Cardiac fibroblast (primary cell): ENCODE data around the gene DNAJB4.

Experiments
- DNase-seq, 2 donors: peaks; one replicate each; pipeline versions ENCODE4 v3.0.0 to v3.0.0-alpha.2; 2010; ENCODE audit warnings: low read depth in 2 of 2
- H3K4me3 ChIP-seq, 2 donors: replicated peaks in 1 of 2; 1 replicate in 1 of 2; 2 replicates in 1 of 2; pipeline ENCODE4 v1.5.1; 2011; ENCODE audit warnings: low read depth in 2 of 2, low read length in 2 of 2, mild to moderate bottlenecking in 2 of 2, moderate library complexity in 1 of 2
- TF ChIP-seq, protein P1 (sequence below): IDR thresholded peaks from one replicate; pipeline ENCODE4 v1.5.1; 2011; ENCODE audit warnings: low read depth, mild to moderate bottlenecking, low read length, inconsistent platforms

The DNAJB4 gene

DNA sequence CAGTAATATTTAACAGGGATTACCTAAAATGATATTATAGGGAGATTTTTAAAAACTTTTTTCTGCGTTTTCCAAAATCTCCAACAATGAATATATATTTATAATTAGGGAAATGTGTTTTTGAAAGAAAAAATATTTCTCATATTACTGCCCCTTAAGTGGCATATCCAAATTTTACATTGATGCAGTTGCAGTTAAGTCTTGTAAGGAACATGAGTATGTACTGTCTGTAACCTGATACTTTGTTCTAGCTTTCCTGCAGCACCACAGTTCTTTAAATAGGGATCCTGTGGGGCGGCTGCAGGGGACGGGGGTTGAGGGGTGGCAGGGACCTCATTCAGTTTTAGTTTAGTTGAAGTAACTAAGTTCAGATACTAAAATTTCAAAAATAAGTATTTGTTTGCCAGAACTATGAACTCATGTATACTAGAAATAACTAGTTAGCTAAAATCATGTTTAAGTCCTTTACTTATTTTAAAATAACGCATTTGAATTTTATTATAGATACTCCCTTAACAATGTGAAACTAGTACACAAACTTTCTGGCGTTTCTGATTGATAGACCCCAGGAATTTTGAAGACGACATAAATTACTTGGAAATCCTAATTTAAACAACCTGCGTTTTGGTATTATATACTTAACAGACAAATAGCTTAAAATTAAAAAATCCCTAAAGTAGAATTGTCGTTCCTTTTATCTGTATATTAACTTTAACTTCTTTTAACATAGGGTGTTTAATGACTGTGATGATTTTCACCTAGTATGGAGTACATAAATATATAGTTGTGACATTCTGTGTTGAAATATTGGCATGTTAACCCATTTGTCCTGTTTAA is 639 bp upstream of the DNAJB4 start:
- DNase-seq: peak; percentile 80
- TF ChIP-seq, protein P1, sequence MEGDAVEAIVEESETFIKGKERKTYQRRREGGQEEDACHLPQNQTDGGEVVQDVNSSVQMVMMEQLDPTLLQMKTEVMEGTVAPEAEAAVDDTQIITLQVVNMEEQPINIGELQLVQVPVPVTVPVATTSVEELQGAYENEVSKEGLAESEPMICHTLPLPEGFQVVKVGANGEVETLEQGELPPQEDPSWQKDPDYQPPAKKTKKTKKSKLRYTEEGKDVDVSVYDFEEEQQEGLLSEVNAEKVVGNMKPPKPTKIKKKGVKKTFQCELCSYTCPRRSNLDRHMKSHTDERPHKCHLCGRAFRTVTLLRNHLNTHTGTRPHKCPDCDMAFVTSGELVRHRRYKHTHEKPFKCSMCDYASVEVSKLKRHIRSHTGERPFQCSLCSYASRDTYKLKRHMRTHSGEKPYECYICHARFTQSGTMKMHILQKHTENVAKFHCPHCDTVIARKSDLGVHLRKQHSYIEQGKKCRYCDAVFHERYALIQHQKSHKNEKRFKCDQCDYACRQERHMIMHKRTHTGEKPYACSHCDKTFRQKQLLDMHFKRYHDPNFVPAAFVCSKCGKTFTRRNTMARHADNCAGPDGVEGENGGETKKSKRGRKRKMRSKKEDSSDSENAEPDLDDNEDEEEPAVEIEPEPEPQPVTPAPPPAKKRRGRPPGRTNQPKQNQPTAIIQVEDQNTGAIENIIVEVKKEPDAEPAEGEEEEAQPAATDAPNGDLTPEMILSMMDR: no peak
- peak overlapping the region; percentile 32 to 72 for H3K4me3 ChIP-seq

DNA sequence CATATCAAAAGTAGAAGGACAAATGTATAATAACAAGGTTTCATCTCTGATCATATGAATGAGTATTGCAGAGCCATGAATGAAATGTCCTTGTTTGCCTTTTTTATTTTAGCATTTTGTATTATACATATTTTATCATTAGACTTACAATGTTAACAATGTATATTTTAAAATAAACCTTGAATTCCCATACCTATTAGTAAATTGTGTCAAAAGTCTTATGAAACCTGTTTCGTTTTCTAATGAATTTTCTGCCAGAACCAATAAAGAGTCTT is 646 bp downstream of the DNAJB4 start:
- DNase-seq: no peak
- peak overlapping the region; percentile 54 to 72 for H3K4me3 ChIP-seq
- TF ChIP-seq, protein P1: no peak

DNA sequence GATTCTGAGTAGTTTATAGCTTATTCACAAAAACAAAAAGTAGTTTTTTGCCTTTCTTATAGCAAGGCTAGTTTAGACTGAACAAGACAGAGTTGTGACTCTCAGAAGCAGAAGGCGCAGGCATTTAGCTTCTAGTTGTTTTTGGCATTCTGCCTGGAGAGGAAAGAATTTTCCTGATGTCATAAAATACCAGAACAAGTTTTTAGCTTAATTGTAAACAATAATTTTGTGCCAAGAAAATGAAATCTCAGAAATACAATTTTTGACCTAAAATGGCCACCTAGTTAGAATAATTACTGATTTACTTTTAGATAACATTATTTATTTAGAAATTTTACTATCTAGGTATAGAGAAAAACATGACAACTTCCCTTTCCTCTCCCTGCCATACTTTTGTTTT is 1.0 kb downstream of the DNAJB4 start:
- TF ChIP-seq, protein P1: no peak
- H3K4me3 ChIP-seq: peak overlapping the region; percentile 54 to 72
- peak; percentile 95 to 96 for DNase-seq

DNA sequence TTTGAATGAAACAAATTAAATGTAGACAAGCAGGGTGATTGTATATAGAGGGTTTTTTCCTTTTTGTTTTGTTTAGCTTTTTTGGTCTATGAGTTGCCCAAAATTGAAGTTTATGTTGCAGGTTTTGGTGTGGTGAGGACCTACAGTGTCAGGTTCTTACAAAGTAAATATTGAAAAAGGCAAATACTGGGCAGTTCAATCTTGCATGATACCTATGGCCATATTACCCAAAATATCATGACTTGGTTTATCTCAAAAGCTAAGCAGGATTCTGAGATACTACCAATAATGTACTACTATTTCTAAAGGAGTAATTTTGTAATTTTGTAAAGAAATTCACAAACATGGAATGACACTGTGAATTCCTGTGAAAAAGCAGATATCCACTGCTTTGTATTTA is 1.8 kb downstream of the DNAJB4 start:
- peak overlapping the region; percentile 54 to 72 for H3K4me3 ChIP-seq
- TF ChIP-seq, protein P1: no peak
- DNase-seq: no peak

DNA sequence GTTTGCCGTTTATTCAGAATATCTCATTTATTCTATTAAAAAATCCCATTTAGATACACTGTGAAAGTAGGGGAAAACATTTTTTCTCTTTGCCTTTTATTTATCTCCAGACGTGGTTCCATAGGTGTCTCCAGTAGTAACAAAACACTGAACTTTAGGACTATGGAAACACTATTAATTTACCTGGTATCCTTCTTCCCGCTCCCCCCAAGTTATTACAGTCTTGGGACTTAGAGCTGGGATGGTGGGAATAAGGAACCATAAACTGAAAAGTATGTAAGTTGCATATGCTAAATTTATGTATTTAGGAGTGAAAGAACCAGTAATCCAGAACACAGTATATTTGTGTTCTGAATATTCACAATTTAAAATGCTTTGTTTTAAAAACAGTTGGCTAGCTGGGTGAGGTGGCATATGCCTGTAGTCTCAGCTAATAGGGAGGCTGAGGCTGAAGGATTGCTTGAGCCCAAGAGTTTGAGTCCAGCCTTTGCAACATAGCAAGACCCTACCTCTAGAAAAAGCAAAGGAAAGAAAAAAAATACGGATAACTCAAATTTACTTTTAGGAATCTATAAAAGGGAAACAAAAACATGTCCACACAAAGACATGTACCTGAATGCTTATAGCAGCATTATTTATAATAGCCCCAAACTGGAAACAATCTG is 3.1 kb downstream of the DNAJB4 start:
- DNase-seq: no peak
- TF ChIP-seq, protein P1: no peak
- H3K4me3 ChIP-seq: peak overlapping the region; percentile 54 to 72

DNA sequence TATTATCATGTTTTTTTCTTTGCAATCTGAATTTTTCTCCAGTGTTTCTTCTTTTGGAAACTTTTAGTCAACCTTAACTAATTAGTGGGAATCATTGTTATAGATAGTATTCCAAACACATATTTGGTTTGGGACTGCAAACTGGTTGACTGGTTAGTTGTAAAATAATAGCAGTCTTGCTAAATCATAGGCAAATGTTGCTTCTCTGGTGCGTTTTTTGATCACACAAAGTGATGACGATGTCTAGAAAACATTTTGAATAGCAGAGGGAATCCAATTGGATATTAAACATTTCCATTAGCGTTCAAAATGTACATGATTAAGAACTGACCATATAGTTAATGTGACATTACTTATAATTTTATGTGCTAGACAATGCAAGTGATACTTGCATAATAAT is 4.5 kb downstream of the DNAJB4 start:
- TF ChIP-seq, protein P1: no peak
- DNase-seq: no peak
- H3K4me3 ChIP-seq: peak overlapping the region; percentile 21 to 45
